Suprapubic skin (tissue), 4 donors: ENCODE data around the gene ATF1. TPM values are rescaled to one million over a fixed set of nuclear protein-coding genes. Genes with fewer than 3 reads are reported as not detected.
"Not testable (repeated sequence)": the region's sequence is repeated elsewhere in the genome, so short reads cannot be mapped to it uniquely, and the experiment has no call there.

Experiments used
- DNase-seq, 2 donors: peaks; one replicate each; pipeline ENCODE4 v3.0.0-alpha.2; 2019; ENCODE audit warnings: low spot score in 2 of 2
- H3K27ac ChIP-seq: fragments of 200-600 bp; sonication (generic); one replicate; pipeline ENCODE4 v1.5.1; 2019
- H3K27me3 ChIP-seq: fragments of 200-600 bp; sonication (generic); one replicate; pipeline ENCODE4 v1.5.1; 2019
- H3K36me3 ChIP-seq: fragments of 200-600 bp; sonication (generic); one replicate; pipeline ENCODE4 v1.5.1; 2019
- H3K4me1 ChIP-seq: fragments of 200-600 bp; sonication (generic); one replicate; pipeline ENCODE4 v1.5.1; 2019
- H3K4me3 ChIP-seq: fragments of 200-600 bp; sonication (generic); one replicate; pipeline ENCODE4 v1.5.1; 2019; ENCODE audit warnings: mild to moderate bottlenecking
- H3K9me3 ChIP-seq: fragments of 200-600 bp; sonication (generic); one replicate; pipeline ENCODE4 v1.5.1; 2019
- EP300 ChIP-seq: sonication (generic); formaldehyde crosslinking; IDR thresholded peaks from one replicate; pipeline ENCODE4 v1.6.1; 2017; ENCODE audit warnings: antibody characterized with exemption
- POLR2A ChIP-seq, 2 donors: fragments of 450-650 bp; IDR thresholded peaks; one replicate each; pipeline ENCODE4 v1.6.1; 2017; ENCODE audit warnings: antibody characterized with exemption in 2 of 2, mild to moderate bottlenecking in 2 of 2, moderate library complexity in 2 of 2
- POLR2AphosphoS5 ChIP-seq, 3 donors: sonication (generic); formaldehyde crosslinking; IDR thresholded peaks; one replicate each; pipeline ENCODE4 v1.6.1; 2017; ENCODE audit warnings: antibody characterized with exemption in 3 of 3
- WGBS: methylation state at CpG from one replicate; pipeline ENCODE4 v1.1.5; 2018; 5-methylcytosine and 5-hydroxymethylcytosine counted together
- total RNA-seq, 4 donors: library from RNA; depleted of rRNA; stranded (reverse); fragments of >200 nt; gene quantifications; one replicate each; pipeline ENCODE4 v1.1.0, GENCODE V29; 2016
- TF ChIP-seq, protein P1 (sequence below), 2 donors: fragments of 200-600 bp in 1 of 2; fragments of 450-650 bp in 1 of 2; sonication (generic) in 1 of 2; IDR thresholded peaks; one replicate each; pipeline ENCODE4 v1.5.1; 2016 to 2019; ENCODE audit warnings: antibody characterized with exemption in 2 of 2, mild to moderate bottlenecking in 1 of 2, moderate library complexity in 1 of 2

Gene ATF1
- total RNA-seq, 4 donors from 2014 or later = 14.8 to 32.6 (median 18.8) TPM

DNA sequence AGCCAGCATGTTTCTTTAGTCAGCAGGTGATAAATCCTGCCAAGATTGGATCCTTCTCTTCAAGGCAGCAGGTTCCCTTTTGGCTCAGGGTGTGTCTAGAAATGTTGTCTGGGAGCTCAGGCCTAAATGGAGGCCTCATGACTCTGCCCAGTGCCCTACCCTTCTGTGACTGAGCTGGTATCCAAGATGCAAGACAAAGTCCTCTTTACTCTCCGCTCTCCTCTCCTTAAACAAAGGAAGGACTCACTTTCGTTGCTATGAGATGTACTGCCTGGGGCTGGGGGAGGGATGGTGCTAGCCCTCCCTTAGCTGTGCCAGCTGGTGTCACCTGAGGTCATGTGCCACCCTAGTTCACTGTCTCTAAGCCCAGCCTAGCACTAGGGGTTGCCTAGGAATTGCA, 65.0 kb downstream of the ATF1 start:
- 52% methylated on average over 2 of the region's 2 CpGs for WGBS
- H3K27ac ChIP-seq = no peak overlapping the region
- no peaks in the 10 kb centered on the region for H3K36me3 ChIP-seq
- DNase-seq = no peak
- peaks cover 18% of the 10 kb centered on the region for H3K4me1 ChIP-seq
- H3K9me3 ChIP-seq = peaks cover 13% of the 10 kb centered on the region
- H3K27me3 ChIP-seq = no peaks in the 10 kb centered on the region
- TF ChIP-seq, protein P1, sequence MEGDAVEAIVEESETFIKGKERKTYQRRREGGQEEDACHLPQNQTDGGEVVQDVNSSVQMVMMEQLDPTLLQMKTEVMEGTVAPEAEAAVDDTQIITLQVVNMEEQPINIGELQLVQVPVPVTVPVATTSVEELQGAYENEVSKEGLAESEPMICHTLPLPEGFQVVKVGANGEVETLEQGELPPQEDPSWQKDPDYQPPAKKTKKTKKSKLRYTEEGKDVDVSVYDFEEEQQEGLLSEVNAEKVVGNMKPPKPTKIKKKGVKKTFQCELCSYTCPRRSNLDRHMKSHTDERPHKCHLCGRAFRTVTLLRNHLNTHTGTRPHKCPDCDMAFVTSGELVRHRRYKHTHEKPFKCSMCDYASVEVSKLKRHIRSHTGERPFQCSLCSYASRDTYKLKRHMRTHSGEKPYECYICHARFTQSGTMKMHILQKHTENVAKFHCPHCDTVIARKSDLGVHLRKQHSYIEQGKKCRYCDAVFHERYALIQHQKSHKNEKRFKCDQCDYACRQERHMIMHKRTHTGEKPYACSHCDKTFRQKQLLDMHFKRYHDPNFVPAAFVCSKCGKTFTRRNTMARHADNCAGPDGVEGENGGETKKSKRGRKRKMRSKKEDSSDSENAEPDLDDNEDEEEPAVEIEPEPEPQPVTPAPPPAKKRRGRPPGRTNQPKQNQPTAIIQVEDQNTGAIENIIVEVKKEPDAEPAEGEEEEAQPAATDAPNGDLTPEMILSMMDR (IDR thresholded peaks at IDR 0.05) = no peak
- H3K4me3 ChIP-seq = no peak overlapping the region

DNA sequence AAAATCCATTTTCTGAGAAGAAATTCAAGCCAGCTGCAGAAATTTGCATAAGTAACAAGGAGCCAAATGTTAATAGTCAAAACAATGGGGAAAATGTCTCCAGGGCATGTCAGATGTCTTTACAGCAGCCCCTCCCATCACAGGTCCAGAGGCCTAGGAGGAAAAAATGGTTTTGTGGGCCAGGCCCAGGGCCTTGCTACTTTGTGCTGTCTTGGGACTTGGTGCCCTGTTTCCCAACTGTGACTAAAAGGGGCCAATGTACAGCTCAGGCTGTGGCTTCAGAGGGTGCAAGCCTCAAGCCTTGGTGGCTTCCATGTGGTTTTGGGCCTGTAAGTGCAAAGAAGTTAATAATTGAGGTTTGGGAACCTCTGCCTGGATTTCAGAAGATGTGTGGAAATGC, 69.9 kb downstream of the ATF1 start:
- H3K36me3 ChIP-seq, H3K4me1 ChIP-seq, DNase-seq, H3K27me3 ChIP-seq, H3K27ac ChIP-seq, H3K4me3 ChIP-seq: not testable (repeated sequence)
- peaks cover 14% of the 10 kb centered on the region for H3K9me3 ChIP-seq

DNA sequence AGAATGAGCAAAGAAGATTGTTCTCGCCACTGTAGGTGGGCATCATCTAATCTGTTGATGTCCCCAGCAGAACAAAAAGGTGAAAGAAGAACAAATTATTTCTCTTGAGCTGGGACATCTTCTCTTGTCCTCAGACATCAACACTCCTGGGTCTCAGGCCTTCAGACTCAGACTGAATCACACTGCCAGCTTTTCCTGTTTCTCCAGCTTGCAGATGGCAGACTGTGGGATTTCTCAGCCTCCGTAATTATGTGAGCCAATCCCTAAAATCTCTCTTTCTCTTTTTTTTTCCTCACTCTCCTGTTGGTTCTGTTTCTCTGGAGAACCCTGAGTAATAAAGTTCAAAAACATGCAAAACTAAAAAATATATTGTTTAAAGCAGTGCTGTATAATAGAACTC, 75.1 kb downstream of the ATF1 start:
- H3K36me3 ChIP-seq = no peaks in the 10 kb centered on the region
- H3K4me1 ChIP-seq = peaks cover 2% of the 10 kb centered on the region
- no peaks in the 10 kb centered on the region for H3K27me3 ChIP-seq
- TF ChIP-seq POLR2AphosphoS5 (IDR thresholded peaks at IDR 0.05) (no peak), POLR2A (IDR thresholded peaks at IDR 0.05) (no peak), EP300 (no peak)
- TF ChIP-seq, protein P1 (IDR thresholded peaks at IDR 0.05) = no peak
- no peak overlapping the region for H3K4me3 ChIP-seq
- no peaks in the 10 kb centered on the region for H3K9me3 ChIP-seq
- DNase-seq = no peak
- WGBS = 73% methylated on average over 2 of the region's 2 CpGs
- no peak overlapping the region for H3K27ac ChIP-seq

DNA sequence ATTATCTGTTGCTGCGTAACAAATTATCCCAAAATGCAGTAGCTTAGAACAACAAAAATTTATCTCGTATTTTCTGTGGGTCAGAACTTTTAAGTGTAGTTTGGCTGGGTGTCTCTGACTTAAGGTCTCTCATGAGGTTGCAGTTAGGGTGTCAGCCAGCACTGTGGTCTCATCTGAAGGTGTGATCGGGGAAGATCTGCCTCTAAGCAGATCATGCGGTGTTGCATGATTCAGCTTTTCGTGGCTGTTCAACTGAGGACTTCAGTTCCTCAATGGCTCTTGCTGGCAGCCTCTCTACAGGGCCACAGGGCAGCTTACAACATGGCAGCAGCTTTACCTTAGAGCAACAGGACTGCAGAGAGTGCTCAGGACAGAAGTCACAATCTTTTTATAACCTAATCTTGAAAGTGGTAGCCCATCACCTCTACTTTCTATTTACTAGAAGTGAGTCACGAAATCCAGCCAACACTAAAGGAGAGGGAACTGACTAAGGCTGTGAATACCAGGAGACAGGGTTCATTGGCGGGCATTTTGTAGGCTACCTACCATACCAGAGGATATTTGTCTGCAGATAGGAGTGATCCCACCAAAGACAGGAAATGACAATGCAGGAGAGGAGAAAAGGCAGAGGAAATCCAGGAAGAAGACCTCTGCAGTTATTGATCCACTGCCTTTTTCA, 77.0 kb downstream of the ATF1 start:
- no peak for DNase-seq
- no peaks in the 10 kb centered on the region for H3K27me3 ChIP-seq
- TF ChIP-seq POLR2A (IDR thresholded peaks at IDR 0.05) = no peak
- TF ChIP-seq POLR2AphosphoS5 (IDR thresholded peaks at IDR 0.05) = no peak
- no peak overlapping the region for H3K27ac ChIP-seq
- H3K4me3 ChIP-seq = no peak overlapping the region
- WGBS = 92% methylated on average over 7 of the region's 7 CpGs
- H3K4me1 ChIP-seq = peaks cover 2% of the 10 kb centered on the region
- H3K36me3 ChIP-seq = no peaks in the 10 kb centered on the region
- H3K9me3 ChIP-seq = no peaks in the 10 kb centered on the region

DNA sequence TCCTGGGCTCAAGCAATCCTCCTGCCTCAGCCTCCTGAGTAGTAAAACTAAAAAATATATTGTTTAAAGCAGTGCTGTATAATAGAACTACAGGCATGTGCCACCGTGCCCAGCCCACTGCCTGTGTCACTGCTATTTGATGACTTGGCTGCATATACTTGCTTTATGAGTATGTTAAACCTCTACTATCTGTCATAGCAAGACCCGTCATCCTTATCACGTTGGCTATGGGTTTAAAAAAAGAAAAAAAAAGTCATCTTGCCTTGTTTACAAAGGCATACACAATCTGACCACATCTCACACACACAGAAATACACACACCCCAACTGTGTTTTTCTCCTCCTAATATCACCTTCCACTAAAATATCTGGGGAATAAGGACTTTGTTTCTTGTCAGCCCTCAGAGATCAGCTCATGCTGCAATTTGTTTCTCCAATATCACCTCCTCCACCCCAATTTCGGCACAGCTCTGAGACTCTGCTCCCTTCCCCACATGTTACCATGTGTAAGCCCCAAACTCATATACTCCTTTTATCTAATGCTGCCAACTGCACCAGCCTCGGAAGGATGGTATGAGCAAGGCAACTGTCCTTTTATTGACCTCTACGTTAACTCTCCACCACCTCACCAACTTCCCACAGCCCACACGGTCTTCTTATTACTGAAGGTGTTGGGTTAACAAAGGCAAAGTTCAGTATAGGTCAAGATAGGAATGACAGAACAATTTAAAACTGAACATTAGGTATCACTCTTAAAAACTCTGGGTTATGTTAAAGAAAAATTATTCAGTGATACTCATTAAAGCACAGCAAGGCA, 78.0 kb downstream of the ATF1 start:
- no peak overlapping the region for H3K4me3 ChIP-seq
- H3K27ac ChIP-seq = peak overlapping the region; percentile 42
- TF ChIP-seq, protein P1 (IDR thresholded peaks at IDR 0.05) = no peak
- TF ChIP-seq EP300 = no peak
- TF ChIP-seq POLR2AphosphoS5 (IDR thresholded peaks at IDR 0.05) = no peak
- no peak for TF ChIP-seq POLR2A (IDR thresholded peaks at IDR 0.05)
- 54% methylated on average over 7 of the region's 7 CpGs for WGBS
- no peaks in the 10 kb centered on the region for H3K27me3 ChIP-seq
- H3K36me3 ChIP-seq = no peaks in the 10 kb centered on the region
- H3K9me3 ChIP-seq = no peaks in the 10 kb centered on the region
- H3K4me1 ChIP-seq = peaks cover 2% of the 10 kb centered on the region
- DNase-seq = no peak

DNA sequence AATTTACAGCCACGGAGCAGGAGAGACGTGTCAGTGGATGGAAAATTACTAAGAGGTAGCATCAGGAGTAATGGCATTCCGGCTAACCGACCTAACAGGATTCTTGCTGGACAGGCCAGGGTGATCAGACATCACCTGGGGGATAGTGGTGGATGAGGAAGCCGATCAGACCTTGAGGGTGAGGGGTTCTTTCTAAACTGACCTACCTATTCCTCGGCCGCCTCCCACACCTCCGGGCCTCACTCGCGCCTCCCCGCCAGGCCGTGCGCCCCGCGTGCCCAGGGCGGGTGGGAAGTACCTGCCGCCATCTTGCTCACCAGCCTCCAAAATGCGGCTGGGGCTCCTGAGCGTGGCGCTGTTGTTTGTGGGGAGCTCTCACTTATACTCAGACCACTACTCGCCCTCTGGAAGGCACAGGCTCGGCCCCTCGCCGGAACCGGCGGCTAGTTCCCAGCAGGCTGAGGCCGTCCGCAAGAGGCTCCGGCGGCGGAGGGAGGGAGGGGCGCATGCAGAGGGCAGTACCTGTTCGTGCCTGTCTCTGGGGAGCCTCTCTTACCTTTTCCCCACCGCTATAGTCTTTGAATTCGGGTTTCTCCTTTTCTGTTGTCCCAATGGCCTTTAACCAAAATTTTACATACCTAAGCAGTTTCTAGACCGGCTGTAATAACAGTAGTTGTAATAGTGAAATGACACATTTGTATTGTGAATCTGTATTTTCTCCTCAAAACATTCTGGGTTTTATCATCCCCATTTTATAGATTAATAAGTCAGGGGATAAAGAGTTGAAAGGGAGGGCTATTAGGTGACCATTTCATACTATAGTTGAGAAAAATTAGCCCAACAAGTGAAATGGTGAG, 79.0 kb downstream of the ATF1 start, which contains the start of gene TMPRSS12:
TSS of gene TMPRSS12 (plus strand) at position 290 of the 857 bp plus-strand sequence. CDS start at position 329, 39 bp downstream.
- DNase-seq = no peak
- peaks cover 2% of the 10 kb centered on the region for H3K4me1 ChIP-seq
- no peaks in the 10 kb centered on the region for H3K27me3 ChIP-seq
- TF ChIP-seq EP300 = no peak
- H3K9me3 ChIP-seq = no peaks in the 10 kb centered on the region
- H3K27ac ChIP-seq = peak within 1 kb of the TSS; percentile 42
- no peaks in the 10 kb centered on the region for H3K36me3 ChIP-seq
- WGBS = 39% methylated on average over 20 of the region's 36 CpGs
- H3K4me3 ChIP-seq = peak within 1 kb of the TSS; percentile 42
